Cardiac septum (tissue), 1 donor: Measurements from ENCODE around the gene ACP1. TPM values are rescaled to one million over a fixed set of nuclear protein-coding genes. Genes with fewer than 3 reads are reported as not detected.

Experiments
- DNase-seq: peaks from one replicate; pipeline ENCODE4 v3.0.0-alpha.2; 2020; ENCODE audit warnings: low spot score
- intact Hi-C: fragments of 100-400 bp; cut with DNase I; formaldehyde crosslinking; loops from one replicate; pipeline ENCODE4 v1.14.0; 2022
- total RNA-seq: library from RNA; stranded (reverse); fragmentation: NEBNext Ultra II Directional; extraction: Animal tissue kit (Norgen Biotek cat#: 25700); gene quantifications from one replicate; pipeline ENCODE4 v1.2.1, GENCODE V29; 2021
- donor health status: DM: no; HTN: no; CAD: no.

Gene ACP1
- total RNA-seq, 1 donor from 2014 or later = 64.6 TPM

- intact Hi-C loops = no loop called here
- no peak for DNase-seq
These were observed 12.6 kb upstream of the ACP1 start for GRCh38 chr2:252001-252602.

GRCh38 chr2:253202-253638 lies 11.5 kb upstream of the ACP1 start:
- intact Hi-C loops = no loop called here
- DNase-seq = no peak

- DNase-seq = no peak
- intact Hi-C loops = no loop called here
These were observed 10.5 kb upstream of the ACP1 start for GRCh38 chr2:254241-254640.

DNA sequence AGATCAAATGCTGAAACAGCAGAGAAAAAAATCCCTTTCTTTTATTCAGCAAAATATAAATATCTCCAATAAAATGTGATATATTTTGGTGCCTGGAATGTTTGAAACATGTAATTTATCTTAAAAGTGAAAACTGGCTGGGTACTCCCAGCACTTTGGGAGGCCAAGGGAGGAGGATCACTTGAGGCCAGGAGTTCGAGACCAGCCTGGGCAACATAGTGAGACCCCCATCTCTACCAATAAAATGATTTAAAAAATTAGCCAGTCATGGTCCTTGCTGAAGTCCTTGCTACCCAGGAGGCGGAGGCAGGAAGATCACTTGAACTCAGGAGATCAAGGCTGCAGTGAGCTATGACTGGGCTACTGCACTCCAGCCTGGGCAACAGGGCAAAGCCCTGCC lies 9.6 kb upstream of the ACP1 start:
- intact Hi-C loops = no loop called here
- no peak for DNase-seq

- no peak for DNase-seq
- intact Hi-C loops = no loop called here
These were observed 8.7 kb upstream of the ACP1 start for GRCh38 chr2:256094-256493.

DNA sequence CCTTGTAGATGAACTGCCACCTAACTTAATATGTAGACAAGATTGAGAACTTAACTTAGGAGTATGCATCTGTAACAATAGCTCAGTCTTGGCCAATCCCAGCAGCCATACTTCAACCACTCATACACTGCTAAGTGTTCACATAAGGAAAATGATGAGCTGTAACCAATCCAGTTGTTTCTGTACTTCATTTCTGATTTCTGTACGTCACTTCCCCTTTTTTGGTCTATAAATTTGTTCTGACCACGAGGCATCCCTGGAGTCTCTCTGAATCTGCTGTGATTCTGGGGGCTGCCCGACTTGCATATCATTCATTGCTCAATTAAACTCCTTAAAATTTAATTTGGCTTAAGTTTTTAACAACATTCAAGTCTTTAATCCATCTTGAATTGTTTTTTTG lies 7.3 kb upstream of the ACP1 start:
- intact Hi-C loops = no loop called here
- DNase-seq = no peak

DNA sequence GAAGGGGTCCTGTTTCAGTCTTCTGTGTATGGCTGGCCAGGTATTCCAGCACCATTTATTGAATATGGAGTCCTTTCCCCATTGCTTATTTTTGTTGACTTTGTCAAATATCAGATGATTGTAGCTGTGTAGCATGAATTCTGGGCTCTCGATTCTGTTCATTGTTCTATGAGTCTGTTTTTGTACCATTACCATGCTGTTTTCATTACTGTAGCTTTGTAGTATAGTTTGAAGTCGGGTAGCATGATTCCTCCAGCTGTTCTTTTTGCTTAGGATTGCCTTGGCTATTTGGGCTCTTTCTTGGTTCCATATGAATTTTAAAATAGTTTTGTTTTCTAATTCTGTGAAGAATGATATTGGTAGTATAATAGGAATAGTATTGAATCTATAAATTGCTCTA lies 6.9 kb upstream of the ACP1 start:
- intact Hi-C loops = no loop called here
- no peak for DNase-seq

GRCh38 chr2:258933-259332 lies 5.8 kb upstream of the ACP1 start:
- intact Hi-C loops = no loop called here
- no peak for DNase-seq

DNA sequence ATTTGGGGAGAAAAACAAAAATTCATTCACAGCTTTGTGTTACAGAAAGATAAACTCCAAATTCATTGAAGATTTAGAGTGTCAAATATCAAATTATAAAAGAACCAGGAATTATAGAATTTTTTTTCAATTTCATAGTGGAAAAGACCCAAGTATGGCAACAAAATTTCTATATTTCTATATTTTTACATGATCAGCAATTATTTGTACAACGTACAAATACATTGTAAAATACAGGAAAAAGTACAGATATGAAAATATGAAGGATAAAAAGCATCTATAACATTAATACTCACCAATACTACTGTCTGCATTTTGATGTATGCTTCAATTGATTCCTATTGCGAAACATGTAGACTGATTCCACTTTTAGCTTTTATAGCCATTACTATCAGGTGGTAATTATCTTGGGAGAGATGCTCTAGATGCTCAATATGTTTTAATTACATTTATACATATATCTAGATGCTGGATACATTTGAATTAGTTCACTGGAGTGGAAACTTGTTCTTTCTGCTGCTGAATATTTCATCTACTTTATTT lies 4.9 kb upstream of the ACP1 start:
- intact Hi-C loops = no loop called here
- DNase-seq = no peak

DNA sequence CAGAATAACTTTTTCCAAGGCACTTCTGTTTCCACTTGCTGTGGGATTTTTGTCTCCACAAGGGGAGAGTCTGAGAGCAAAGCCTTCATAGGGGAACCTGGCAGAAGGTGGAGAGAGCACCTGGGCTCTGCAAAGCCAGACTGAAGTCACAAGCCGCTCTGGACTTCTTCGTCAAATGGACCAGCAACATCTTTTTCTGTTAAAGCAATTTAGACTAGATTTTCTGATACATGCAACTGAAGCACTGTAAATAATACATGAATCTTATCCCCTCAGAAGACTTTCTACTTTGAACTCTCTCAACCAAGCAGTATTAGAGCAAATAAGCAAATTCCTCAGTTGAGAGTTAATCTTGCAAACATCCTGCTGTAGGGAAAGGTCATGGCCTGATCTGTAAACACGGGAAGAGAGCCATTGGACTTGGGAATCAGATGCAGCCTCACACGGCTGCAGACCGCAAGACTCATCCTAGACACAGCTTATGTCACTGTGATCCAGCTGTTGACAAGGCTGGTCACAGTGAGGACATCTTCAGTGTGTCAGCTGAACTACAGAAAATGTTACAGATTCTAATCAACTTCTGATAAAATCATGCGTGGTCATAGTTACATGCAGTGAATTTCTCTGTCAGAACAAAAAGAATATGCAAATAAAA lies 4.1 kb upstream of the ACP1 start:
- DNase-seq = no peak
- intact Hi-C loops = no loop called here

- intact Hi-C loops = no loop called here
- no peak for DNase-seq
These were observed 2.6 kb upstream of the ACP1 start for GRCh38 chr2:262117-262516.

- DNase-seq = no peak
These were observed 1.6 kb upstream of the ACP1 start for GRCh38 chr2:263022-263738.

GRCh38 chr2:263774-264492 lies 814 bp upstream of the ACP1 start, which contains the start of gene SH3YL1:
TSS of gene SH3YL1 (minus strand) at chr2:264032. CDS start at chr2:263984, 48 bp downstream.
- intact Hi-C loops = no loop called here
- DNase-seq = no peak

More at GRCh38 chr2:263022-263738, 1.6 kb upstream of the ACP1 start:
- intact Hi-C loops = no loop called here

DNA sequence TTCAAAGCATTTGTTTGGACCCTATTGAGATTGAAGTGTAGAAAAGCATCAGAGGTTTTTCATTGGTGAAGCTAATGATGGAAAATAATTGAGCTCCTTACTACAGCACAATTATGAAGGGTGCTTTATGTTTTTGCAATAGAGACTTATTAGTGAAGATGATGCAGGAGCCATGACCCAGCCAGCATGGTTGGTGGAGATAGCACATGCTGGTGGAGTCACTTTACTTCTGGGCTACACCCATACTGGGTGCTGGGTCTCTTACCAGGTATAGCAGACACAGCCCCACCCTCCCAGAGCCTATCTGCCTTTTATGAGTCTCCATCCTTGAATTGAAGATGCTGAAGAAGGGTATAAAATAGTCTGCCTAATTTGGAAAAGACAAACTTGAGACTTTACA lies 3.6 kb downstream of the ACP1 start:
- intact Hi-C loops = no loop called here
- DNase-seq = no peak

GRCh38 chr2:269356-270030 lies 4.7 kb downstream of the ACP1 start:
- intact Hi-C loops = no loop called here
- no peak for DNase-seq

GRCh38 chr2:270861-271260 lies 6.1 kb downstream of the ACP1 start:
- no peak for DNase-seq
- intact Hi-C loops = no loop called here

DNA sequence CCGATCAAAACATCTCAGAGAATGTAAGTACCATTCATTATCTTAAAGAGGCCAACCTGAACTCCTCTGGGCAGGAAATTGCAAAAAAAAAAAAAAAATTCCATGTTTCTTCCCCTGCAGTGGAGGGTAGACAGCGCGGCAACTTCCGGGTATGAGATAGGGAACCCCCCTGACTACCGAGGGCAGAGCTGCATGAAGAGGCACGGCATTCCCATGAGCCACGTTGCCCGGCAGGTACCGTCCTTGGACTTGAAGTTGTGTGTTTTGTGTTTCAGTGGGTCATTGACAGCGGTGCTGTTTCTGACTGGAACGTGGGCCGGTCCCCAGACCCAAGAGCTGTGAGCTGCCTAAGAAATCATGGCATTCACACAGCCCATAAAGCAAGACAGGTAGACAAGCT lies 7.2 kb downstream of the ACP1 start:
- no peak for DNase-seq
- intact Hi-C loops = no loop called here

DNA sequence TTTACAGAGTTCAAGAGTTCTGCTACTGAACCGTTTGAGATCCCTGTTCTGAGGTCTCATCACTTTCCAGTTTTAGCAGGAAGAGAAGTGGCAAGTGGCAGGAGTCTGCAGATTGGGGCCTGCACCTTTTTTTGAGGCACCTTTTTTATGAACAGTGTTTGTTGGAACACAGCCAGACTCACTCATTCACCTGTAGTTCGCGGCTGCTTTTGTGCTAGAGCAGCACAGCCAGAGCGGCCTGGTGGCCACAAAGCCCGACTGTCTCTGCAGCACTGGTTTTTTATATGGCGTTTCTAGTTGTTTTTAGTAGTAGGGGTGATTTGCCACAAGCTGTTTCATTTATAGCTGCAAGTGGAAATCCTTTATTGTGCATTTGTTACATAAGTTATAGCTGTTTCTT lies 8.6 kb downstream of the ACP1 start:
- DNase-seq = no peak
- intact Hi-C loops = no loop called here

DNA sequence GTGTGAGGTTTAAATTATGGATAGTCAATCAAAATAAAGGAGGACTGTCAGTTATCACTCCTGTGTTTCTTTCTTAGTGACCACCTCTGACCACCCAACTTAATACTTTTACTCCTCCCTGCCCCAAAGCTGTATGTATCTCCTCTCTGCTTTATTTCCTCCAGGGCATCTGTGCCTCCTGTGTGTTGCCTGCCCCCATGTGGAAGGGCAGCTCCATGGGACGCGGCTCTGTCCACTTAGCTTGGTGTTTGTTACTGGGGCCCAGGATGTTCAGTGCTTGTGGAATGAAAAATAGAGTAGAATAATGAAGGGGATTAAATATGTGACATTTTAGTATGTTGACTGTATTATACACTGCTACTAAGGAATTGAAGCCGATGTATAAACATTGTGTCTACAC lies 9.8 kb downstream of the ACP1 start:
- no peak for DNase-seq
- intact Hi-C loops = no loop called here

DNA sequence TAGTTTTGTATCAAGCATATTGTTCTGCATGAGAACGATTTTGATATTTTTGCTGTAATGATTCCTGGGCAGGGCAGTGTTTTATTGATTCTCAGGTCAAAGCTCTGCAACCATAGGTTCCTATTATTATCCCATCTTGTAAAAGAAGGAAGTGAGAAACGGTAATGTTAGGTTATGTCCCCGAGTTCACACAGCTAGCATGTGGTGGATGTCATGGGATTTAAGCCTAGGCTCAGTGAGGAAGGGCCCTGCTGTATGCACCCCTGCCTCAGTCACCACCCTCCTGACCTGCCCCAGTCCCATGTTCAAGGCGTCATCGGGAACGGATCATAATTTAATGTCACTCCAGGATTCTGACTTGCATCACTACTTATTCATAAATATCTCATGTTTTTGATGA lies 10.7 kb downstream of the ACP1 start:
- no peak for DNase-seq
- intact Hi-C loops = no loop called here
